Lower lobe of right lung (tissue), 2 donors: ENCODE results near the gene HSD17B12. TPM values are rescaled to one million over a fixed set of nuclear protein-coding genes. Genes with fewer than 3 reads are reported as not detected.

Experiments used
- ATAC-seq, 2 donors: fragments of 200-7000 bp; cut with Tn5 transposase; one replicate each; pipeline ENCODE4 v1.9.1; 2020 to 2022; ENCODE audit warnings: mild to moderate bottlenecking in 2 of 2, moderate library complexity in 2 of 2
- DNase-seq: peaks from one replicate; pipeline ENCODE4 v3.0.0-alpha.2; 2020
- H3K27ac ChIP-seq: fragments of 200-600 bp; one replicate; pipeline ENCODE4 v1.8.0; 2022
- H3K27me3 ChIP-seq: fragments of 200-600 bp; one replicate; pipeline ENCODE4 v1.8.0; 2022; ENCODE audit warnings: low read depth
- H3K36me3 ChIP-seq: fragments of 200-600 bp; one replicate; pipeline ENCODE4 v1.8.0; 2022; ENCODE audit warnings: mild to moderate bottlenecking
- H3K4me1 ChIP-seq: fragments of 200-600 bp; one replicate; pipeline ENCODE4 v1.8.0; 2022
- H3K4me3 ChIP-seq: fragments of 200-600 bp; one replicate; pipeline ENCODE4 v1.8.0; 2022; ENCODE audit warnings: mild to moderate bottlenecking
- H3K9me3 ChIP-seq: fragments of 200-600 bp; one replicate; pipeline ENCODE4 v1.8.0; 2022
- intact Hi-C: fragments of 100-400 bp; cut with DNase I; formaldehyde crosslinking; loops from one replicate; pipeline ENCODE4 v1.11.0; 2022
- total RNA-seq: library from RNA; stranded (reverse); fragmentation: NEBNext Ultra II Directional; extraction: Animal tissue kit (Norgen Biotek cat#: 25700); gene quantifications from one replicate; pipeline ENCODE4 v1.2.1, GENCODE V29; 2021
- TF ChIP-seq, protein P1 (sequence below): fragments of 200-600 bp; IDR thresholded peaks from one replicate; pipeline ENCODE4 v1.8.0; 2022; ENCODE audit warnings: antibody characterized with exemption, mild to moderate bottlenecking
- donor health status: DM: no; HTN: yes; CAD: no; lungs with severe emphysema.

The HSD17B12 gene
- total RNA-seq, 1 donor from 2014 or later = 101 TPM

DNA sequence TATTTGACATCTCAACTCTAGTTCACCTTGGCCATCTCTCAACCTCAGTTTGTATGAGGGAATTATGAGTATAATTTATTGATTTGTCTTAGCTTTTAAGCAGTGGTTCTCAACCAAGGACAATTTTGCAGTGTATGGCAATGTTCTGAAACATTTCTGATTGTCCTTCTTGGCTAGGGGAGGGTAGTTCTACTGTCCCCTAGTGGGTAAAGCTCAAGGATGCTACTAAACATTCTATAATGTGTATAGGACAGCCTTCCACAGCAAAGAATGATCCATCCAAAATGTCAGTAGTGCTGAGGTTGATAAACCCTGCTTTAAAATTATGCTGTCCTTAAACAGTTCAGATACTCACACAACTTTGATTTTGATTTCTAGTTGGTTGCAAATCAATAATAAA is 122.0 kb downstream of the HSD17B12 start:
- no peaks in the 10 kb centered on the region for H3K4me1 ChIP-seq
- DNase-seq (no peak), ATAC-seq (no peak)
- no peak overlapping the region for H3K27ac ChIP-seq
- TF ChIP-seq, protein P1, sequence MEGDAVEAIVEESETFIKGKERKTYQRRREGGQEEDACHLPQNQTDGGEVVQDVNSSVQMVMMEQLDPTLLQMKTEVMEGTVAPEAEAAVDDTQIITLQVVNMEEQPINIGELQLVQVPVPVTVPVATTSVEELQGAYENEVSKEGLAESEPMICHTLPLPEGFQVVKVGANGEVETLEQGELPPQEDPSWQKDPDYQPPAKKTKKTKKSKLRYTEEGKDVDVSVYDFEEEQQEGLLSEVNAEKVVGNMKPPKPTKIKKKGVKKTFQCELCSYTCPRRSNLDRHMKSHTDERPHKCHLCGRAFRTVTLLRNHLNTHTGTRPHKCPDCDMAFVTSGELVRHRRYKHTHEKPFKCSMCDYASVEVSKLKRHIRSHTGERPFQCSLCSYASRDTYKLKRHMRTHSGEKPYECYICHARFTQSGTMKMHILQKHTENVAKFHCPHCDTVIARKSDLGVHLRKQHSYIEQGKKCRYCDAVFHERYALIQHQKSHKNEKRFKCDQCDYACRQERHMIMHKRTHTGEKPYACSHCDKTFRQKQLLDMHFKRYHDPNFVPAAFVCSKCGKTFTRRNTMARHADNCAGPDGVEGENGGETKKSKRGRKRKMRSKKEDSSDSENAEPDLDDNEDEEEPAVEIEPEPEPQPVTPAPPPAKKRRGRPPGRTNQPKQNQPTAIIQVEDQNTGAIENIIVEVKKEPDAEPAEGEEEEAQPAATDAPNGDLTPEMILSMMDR = peak; percentile 7
- no peaks in the 10 kb centered on the region for H3K27me3 ChIP-seq
- intact Hi-C loops = no loop called here
- H3K4me3 ChIP-seq = no peak overlapping the region
- peaks cover 14% of the 10 kb centered on the region for H3K36me3 ChIP-seq
- no peaks in the 10 kb centered on the region for H3K9me3 ChIP-seq

DNA sequence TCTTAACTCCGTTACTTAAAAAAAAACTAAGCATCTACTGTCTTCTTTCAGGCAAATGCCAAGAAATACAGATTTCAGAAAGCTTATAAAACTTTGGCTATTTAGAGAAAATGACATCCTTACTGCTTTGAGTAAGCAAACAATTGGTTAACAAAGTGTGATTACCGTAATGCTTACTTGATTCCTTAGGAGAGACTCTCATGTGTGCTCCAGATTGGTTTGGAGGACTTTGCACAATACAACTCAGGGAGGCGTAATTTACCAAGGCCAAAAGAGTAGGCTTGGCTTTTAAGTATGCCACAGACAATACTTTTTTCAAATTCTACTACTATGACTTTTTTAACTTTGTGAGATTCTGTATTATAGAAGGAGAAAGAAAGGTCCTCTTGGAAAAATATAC is 123.2 kb downstream of the HSD17B12 start:
- DNase-seq (no peak), ATAC-seq (peak; percentile 78 to 96)
- no peak overlapping the region for H3K27ac ChIP-seq
- no peaks in the 10 kb centered on the region for H3K9me3 ChIP-seq
- H3K36me3 ChIP-seq = peaks cover 7% of the 10 kb centered on the region
- no peaks in the 10 kb centered on the region for H3K27me3 ChIP-seq
- H3K4me3 ChIP-seq = no peak overlapping the region
- H3K4me1 ChIP-seq = no peaks in the 10 kb centered on the region
- TF ChIP-seq, protein P1 = no peak
- intact Hi-C loops = no loop called here

DNA sequence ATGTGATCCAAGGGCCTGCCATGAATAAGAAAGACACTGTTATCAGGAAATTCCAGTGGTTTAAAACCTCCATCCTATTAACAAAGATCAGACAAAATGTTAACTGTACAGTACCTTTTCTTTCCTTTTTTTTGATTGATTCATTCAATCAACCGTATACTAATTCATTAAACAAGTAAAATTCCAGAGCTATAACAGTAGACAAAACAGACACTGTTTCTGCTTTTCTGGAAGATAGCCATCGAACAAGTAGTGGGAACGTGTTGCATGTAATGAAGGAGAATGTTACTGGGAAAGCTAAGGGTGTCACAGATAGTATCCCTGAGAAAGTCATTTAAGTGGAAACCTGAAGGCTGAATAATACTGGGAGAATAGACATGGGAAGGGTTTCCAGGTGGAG is 126.4 kb downstream of the HSD17B12 start:
- TF ChIP-seq, protein P1 = no peak
- intact Hi-C loops = no loop called here
- H3K4me3 ChIP-seq = no peak overlapping the region
- H3K4me1 ChIP-seq = no peaks in the 10 kb centered on the region
- H3K9me3 ChIP-seq = no peaks in the 10 kb centered on the region
- H3K36me3 ChIP-seq = no peaks in the 10 kb centered on the region
- ATAC-seq (no peak), DNase-seq (no peak)
- no peaks in the 10 kb centered on the region for H3K27me3 ChIP-seq
- H3K27ac ChIP-seq = no peak overlapping the region

DNA sequence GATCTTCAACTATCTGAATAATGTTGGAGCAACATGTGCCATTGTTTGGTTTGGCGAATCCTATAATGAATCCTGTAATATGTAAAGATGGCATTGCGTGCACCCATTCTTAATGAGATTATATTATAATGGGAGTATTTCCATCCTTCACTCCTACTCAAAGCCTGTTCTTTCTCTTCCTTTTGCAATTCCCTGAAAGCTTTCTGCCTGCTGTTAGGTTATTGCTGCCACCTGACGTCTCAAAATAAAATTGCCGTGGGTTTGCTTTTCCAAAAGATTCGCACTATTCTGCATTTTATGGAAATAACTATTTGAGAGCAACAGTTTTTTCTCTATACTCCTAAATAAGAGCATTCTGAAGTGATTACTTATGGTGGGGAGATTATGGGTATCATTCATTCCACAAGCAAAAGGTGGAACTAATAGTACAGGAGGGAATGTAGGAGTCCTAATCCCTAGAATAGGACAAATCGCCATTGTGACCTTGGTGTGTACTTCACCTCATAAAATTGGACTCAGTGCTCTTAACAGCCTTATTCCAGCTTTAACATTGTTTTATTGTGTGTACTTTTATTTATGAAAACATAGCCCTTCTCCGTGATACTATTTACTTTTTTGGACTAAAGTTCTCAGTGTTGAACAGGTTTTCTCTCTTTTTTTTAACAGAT is 130.5 kb downstream of the HSD17B12 start:
- Histone ChIP-seq H3K9me3 (no peaks in the 10 kb centered on the region), H3K4me3 (no peak overlapping the region), H3K36me3 (peaks cover 12% of the 10 kb centered on the region), H3K27ac (no peak overlapping the region), H3K27me3 (no peaks in the 10 kb centered on the region), H3K4me1 (no peaks in the 10 kb centered on the region)
- intact Hi-C loops = no loop called here
- ATAC-seq = no peak
- TF ChIP-seq, protein P1 = no peak
- DNase-seq = no peak

DNA sequence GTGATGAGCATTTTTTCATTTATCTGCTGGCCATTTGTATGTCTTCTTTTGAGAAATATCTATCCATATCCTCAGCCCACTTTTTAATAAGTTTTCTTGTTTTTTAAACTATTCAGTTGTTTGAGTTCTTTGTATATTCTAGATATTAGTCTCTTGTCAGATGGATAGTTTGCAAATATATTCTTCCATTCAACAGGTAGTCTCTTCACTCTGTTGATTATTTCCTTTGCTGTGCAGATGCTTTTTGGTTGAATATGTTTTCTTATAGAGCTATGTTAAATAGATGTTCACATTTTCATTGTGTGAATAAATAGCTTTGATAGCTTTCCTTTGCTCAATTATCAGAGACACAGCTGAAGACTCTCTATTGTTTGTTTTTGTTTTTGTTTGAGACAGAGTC is 131.9 kb downstream of the HSD17B12 start:
- TF ChIP-seq, protein P1 = no peak
- no peak for ATAC-seq

More for the DNA sequence above, 131.9 kb downstream of the HSD17B12 start:
- DNase-seq = no peak
- H3K4me1 ChIP-seq = no peaks in the 10 kb centered on the region
- H3K9me3 ChIP-seq = no peaks in the 10 kb centered on the region
- H3K36me3 ChIP-seq = peaks cover 16% of the 10 kb centered on the region
- H3K27me3 ChIP-seq = no peaks in the 10 kb centered on the region
- H3K27ac ChIP-seq = no peak overlapping the region
- intact Hi-C loops = no loop called here
- no peak overlapping the region for H3K4me3 ChIP-seq
